Activated CD4-positive, alpha-beta T cell treated with anti-CD3 and anti-CD28 coated beads for 36 hours (primary cell): ENCODE results near the gene PIGV. TPM values are rescaled to one million over a fixed set of nuclear protein-coding genes. Genes with fewer than 3 reads are reported as not detected.

ENCODE experiments used
- total RNA-seq, 2 experiments: library from RNA; stranded (reverse); gene quantifications; one replicate each; pipeline ENCODE4 v1.2.3, GENCODE V29; 2021

Gene PIGV
- total RNA-seq, 2 experiments from 2014 or later: 12.0 to 17.2 TPM

Other genes starting within 250 kb of the PIGV start
- gene ARID1A, start 91.9 kb upstream of the PIGV start, total RNA-seq: 100 to 1,000 TPM in 1 of 2 experiments, 10 to 100 TPM in 1; 73.1 to 112 TPM
- gene ZDHHC18, start 38.7 kb downstream of the PIGV start, total RNA-seq: 10 to 100 TPM; 51.6 to 66.0 TPM
- gene SFN, start 75.2 kb downstream of the PIGV start, total RNA-seq: 1 to 10 TPM in 1 of 2 experiments, under 1 TPM in 1; 0.87 to 1.1 TPM
- gene GPN2, start 102.3 kb downstream of the PIGV start, total RNA-seq: 10 to 100 TPM; 44.3 to 45.6 TPM
- gene GPATCH3, start 112.5 kb downstream of the PIGV start, total RNA-seq: 1 to 10 TPM; 7.0 to 8.7 TPM
- gene NR0B2, start 126.0 kb downstream of the PIGV start, total RNA-seq: not detected
- gene NUDC, start 133.8 kb downstream of the PIGV start, total RNA-seq: 100 to 1,000 TPM in 1 of 2 experiments, 10 to 100 TPM in 1; 95.9 to 101 TPM
- under 1 TPM; 0.30 to 0.39 TPM for gene KDF1, start 172.5 kb downstream of the PIGV start, total RNA-seq
- under 1 TPM; 0.62 to 0.69 TPM for gene TRNP1, start 205.7 kb downstream of the PIGV start, total RNA-seq
- not detected for gene TENT5B, start 224.9 kb downstream of the PIGV start, total RNA-seq